GM03348 (cell line): ENCODE data around the gene TCFL5.

Experiments
- DNase-seq: peaks from one replicate; pipeline ENCODE4 v3.0.0; 2012; ENCODE audit warnings: low spot score

The TCFL5 gene

DNA sequence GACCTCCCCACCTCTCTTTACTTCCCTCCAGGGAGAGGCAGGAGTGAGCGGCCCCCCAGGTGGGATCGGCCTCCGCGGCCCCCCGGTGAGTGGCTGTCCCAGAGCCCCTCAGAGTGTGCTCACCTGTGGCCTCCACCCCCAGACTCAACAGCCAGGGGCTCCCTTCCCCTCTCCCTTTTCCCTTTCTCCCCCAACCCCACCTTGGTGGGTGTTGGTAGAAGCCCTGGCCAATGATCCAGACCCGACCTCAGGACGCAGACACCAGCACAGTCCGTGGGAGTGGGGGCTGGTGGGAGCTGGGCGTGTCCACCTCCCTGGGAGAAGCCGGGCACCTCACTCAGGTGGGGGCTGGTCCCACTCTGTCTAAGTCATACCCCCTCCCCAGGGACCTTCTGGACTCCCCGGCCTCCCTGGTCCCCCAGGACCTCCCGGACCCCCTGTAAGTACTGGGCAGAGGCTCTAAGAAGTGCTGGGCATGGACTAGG is 39.9 kb downstream of the TCFL5 start:
- no peak for DNase-seq

DNA sequence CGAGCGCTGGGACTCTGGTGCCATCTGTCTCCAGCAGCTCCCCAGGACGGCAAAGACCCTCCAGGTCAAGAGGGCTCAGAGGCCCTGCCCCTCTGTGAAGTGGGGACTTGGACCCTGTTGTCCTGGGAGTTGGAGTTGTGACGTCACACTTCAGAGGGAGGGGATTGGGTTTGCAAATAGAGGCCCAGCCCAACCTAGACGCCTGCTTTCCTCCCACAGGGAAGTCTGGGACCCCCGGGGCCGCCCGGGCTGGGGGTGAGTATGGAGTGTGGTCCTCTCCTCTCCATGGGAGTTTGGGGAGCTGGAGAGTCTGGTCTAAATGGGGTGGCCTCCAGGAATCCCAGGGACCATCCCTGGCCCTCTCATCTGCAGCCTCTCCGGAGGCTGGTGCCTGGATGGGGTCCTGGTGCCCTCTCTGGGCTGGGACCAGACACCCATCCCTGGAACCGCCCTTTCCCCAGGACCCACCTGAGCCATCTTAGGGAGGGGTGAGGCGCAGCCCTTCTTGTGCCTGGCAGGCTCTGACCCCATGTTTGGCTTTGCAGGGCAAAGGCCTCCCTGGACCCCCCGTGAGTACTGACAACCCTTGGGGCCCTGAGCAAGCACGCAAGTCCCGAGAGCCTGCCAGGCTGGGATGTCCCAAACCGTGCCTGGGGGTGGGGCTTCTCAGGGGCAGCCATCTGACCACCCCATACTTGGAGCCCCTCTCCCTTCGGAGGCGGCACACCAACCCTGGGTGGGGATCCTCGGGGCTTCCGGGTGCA is 40.5 kb downstream of the TCFL5 start:
- DNase-seq = peak; percentile 7

DNA sequence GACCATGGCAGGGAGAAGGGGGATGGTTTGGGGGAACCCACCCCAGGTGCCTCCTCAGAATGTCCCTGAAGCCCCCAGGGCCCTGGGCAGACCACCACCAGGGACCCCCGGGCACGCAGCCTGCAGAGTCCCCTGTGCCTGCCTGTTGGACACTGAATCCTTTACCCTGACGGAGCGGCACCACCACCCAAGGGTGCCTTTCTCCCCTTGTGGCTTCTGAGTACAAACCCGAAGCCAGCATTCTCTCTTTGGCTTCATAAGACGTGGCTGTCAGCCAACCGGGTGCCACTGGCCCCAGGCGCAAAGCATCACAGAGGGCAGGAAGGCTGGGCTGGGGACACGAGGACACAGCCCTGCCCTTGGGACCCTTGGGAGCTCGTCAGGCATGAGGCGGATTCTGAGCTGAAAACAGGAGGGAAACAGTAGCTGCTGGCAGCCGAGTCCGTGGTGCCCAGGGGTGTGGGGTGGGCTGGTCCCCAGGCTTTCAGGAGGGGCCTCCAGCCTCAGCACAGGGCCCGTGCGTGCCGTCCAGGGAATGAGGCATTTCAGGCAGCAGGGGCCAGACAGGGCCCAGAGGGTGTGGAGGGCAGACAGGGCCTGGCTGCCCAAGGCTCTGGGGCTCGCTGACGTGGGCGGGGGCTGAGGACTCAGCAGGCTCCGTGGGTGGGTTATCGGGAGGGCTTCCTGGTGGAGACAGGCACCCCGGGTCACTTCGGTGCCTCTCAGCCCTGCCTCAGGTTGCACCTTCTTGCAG is 41.2 kb downstream of the TCFL5 start:
- peak; percentile 11 for DNase-seq

DNA sequence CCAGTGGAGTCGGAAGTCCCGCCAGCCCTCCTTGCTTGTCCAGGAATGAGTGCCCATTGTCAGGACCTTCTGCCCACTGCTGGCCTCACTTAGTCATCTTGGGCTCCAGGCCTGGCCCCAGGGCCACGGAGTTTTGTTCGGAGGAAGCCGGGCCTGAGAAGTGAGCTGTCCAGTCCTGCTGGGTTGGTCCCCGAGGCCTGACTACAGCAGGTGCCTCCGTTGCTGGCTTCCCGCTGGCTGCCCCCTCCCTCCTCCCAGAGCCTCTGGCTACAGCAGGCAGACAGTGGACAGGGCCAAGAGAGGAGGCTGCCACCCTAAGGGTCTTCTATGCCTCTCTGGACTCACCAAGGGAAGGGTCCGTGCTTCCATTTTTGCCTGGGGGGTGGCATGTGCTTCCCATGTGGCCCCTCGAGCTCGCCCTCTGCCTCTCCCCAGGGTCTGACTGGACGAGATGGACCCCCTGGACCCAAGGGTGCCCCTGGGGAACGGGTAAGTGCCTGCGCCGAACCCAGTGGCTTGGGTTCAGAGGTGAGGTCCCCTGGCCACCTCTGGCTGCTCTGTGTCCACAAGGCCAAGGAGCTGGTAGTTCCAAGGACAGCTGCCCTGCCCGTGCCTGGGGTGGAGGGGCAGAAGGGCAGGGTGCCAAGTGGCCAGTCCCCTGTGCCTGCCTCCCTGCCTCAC is 42.0 kb downstream of the TCFL5 start:
- peak; percentile 13 for DNase-seq

DNA sequence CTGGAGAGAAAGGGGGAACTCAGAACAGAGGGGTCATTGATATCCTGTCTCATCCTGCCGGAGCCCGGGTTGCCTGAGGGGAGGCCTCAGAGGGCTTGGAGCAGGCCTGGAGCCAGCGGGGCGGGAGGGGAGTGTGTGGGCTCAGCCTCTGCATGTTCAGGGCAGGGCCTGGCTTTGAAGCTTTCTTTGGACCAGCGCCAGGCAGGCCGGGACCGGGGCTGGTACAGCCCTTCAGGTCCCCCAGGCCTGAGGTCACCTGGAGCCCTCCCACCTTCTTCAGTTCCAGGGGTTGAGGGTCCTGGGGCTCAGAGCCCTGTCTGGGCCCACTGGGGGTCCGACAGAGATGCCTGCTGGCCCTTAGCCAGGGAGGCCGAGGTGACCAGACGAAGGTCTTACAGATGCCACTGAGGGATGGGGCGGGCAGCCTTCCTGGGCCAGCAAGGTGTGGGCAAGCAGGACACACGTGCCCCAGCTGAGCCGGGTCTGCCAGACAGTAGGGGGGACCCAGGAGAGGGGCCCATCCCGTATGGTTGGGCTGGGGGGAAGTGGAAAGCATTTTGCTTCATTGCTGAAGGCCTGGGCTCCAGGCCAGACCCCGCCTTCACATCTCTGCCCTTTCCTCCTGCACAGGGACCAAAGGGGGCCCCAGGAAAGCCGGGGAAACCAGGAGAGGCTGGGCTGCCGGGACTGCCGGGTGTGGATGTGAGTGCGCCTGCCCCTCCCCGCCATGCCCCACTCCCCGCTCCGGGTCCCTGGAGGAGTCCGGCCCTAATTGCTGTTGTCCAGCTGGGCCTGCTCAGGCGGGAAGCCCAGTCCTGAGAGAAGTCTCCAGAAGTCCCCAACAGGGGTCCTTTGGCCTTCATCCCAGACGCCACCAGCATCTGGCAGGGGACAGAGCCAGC is 42.8 kb downstream of the TCFL5 start:
- peak; percentile 28 for DNase-seq

DNA sequence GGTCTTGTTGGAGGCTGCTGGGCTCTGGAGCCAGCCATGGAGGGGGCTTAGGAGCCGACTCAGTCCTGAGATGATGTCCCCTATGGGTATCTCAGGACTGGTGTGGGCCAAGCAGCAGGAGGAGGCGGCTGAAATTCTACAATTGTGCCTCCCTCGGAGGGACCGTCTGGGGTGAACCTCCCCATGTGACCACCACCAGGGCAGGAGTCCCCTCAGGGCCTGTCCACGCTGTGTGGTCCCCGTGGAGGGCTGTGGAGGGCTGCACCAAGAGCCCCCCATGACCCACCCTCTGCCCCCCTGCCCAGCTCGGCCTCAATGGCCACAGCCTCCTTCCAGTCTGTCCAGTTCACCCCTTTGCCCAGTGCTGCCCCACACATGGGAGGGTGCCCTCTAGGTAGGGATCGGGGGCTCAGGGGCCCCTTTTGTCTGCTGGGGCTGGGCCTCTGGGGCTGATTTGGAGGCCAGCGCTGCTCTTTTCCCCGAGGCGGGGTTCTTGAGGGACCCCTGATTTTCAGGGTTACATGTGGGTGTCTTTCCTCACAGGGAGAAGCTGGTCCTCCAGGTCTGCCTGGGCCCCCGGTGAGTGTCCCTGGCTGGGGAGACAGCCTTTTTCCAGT is 43.5 kb downstream of the TCFL5 start:
- DNase-seq = no peak

DNA sequence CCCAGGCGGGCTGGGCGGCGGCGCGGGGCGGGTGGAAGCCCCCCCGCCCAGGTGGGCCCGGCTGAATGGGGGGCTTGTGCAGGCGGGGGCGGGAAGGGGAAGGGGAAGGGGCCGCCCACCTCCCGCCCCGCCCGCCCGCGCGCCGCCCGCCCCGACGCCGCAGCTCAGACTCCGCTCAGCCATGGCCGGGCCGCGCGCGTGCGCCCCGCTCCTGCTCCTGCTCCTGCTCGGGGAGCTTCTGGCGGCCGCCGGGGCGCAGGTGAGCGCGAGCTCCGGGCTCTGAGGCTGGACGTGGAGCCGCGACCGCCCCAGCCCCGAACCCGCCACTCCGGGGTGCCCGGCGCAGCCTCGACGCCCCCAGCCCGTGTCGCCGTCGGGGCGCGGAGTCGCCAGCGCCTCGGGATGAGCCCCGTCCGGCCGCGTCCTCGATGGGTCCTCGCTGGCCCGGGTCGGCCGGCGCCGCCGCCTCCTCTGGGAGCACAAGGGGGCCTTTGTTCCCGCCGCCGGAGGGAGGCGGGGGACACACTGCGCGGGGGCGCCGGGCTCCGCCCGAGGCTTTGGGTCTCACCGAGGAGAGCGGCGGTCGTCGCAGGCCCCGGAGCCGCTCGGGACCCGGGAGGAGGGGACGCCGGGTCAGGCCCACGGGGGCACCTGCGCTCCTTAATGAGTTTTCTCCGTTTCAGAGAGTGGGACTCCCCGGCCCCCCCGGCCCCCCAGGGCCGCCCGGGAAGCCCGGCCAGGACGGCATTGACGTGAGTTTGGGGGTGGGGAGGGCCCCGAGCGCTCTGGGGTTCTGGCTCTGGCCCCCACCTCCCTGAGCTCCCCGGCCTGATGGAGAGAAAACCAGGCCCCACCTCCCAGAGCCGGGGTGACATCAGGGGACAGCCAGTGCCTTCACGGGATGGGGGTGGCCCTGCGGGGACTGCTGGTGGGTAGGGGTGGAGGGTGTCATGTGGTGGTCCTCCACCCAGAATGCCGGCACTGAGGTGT is 44.4 kb downstream of the TCFL5 start, which contains the start of gene COL9A3:
Gene COL9A3 (plus strand): TSS at position 167 of the 990 bp plus-strand sequence. CDS start 15 bp downstream, at position 182.
- DNase-seq = no peak

DNA sequence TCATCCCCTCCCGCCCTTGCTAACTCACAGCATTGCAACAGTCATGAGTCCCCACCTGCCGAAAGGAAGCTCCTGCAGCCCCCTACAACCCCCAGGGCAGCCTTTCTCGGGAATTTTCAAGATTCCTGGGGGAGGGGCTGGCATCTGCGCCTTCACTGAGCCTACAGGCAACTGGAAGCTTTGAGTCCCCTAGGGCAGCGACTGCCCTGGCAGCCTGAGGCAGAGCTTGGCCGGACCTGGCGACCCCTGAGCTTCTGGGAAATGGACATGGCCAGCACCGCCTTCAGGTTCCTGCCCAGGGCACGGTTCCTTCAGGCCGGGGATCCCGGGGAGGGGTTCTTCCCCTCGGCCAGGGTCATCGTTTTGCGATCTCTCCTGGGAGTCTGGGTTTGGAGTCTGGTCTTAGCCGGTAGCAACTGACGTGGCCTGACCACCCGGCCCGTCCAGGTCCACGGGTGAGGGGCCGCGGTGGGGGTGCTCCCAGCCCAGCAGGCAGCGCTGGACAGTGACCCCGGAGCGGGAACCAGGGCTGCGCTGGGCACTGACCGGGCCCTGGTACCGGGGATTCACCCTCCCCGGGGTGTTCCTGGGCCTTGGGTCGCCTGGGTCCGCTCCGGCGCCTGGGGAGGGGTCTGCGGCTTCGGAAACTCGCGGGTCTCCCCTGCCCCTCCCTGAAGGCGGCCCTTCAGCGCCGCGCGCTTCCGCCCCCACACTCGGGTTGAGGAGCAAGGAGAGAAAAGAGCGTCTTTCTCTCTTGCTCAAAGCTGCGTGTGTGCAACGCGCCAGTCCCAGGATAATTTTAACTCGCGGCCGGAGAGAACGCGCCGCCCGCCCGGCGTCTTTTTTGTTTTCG is 45.4 kb downstream of the TCFL5 start:
- DNase-seq = peak; percentile 59

DNA sequence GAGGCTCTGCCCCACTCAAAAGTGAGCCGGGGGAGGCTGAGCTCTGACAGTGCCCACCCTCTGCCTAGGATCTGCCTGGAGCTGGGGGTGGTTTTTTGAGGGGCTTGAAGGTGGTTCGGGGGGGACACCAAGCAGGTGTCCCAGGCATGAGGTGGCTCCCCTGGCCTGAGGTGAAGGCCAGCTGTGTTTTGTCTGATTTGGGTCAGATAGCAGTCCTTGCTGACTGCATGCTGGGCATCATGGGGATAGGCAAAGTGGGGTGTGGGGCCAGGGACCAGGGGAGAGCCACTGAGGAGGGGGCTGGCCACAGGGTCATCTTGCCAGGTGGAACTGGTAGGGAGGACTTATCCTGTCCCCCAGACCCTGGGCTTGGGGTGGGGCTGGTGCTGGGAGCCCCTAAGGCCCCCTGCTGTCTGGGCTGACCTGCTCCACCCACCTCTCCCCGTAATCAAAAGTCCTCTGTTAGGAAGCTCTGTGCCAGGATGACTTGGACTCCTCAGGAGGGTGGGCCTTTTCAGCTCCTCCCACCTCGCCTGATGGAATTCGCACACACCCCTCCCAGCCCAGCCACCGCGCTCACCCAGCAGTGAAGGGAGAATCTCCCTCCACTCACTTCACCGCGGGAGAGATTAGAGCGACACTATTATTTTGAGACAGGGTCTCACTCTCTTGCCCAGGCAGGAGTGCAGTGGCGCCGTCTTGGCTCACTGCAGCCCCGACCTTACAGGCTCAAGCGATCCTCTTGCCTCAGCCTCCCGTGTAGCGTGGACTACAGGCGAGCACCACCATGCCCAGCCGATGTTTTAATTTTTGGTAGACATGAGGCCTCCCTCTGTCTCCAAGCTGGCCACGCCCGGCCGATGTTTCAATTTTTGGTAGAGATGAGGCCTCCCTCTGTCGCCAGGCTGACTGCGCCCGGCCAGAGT is 46.3 kb downstream of the TCFL5 start:
- DNase-seq = peak; percentile 58

DNA sequence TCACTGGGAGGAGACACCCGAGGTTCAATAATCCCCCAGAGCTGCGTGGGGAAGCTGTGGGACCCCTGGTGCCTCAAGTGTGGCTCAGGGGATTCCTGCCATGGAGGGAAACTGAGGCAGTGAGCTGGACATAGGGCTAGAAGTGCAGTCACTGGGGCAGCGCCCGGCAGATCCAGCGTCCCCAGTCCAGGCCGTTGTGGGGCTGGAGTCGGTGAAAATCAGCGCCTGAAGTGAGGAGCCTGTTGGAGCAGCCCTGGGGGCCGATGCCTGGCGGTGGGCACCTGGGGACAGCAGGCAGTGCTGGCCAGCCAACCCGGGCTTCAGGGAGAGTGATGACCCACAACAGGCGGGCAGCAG is 46.9 kb downstream of the TCFL5 start:
- no peak for DNase-seq

DNA sequence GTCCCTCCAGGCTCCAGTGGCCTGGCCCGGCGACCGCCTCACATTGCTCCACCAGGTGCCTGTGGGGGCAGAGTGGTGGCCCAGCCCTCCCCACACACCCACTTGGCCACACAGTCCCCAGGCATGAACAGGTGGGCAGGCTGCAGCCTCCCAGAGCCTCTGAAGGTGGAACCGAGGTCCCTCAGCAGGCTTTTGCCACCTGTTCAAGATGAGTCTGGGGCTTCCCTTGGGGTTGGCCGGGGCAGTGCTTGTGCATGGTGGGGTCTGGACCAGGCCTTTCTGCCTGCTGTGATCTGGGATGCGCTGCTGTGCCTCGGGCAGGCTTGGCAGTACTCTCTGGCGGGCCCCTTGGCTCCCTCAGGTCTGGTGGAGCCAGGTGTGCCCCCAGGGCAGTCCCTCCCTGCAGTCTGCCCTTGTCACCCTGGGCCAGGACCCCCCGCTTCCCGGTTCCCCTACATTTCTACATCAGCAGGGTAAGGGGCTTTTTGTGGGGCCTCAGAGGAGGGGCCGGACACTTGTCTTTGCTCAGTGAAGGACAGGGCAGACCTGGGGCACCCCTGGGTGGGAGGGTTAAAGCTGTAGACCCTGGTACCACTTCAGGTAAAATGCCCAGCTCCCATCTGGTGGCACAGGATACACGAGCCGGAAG is 47.4 kb downstream of the TCFL5 start:
- DNase-seq = no peak

DNA sequence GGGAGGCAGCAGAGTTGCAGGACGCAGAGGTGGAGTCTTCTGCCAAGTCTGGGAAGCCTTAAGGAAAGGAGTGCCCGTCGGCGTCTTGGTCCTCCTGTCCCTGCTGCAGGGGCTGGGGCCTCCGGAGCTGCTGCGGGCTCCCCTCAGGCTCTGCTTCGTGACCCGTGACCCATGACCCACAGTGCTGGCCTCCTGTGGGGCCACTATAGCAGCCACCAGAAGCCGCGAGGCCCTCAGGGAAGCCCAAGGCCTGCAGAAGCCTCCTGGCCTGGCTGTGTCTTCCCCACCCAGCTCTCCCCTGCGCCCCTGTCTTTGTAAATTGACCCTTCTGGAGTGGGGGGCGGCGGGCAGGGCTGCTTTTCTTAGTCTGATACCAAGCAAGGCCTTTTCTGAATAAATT is 48.0 kb downstream of the TCFL5 start:
- no peak for DNase-seq

DNA sequence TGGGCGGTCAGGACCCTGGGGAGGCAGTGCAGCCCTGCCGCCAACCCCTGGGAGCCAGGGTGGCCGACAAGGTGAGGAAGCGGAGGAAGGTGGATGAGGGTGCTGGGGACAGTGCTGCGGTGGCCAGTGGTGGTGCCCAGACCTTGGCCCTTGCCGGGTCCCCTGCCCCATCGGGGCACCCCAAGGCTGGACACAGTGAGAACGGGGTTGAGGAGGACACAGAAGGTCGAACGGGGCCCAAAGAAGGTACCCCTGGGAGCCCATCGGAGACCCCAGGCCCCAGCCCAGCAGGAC is 48.8 kb downstream of the TCFL5 start:
- no peak for DNase-seq

DNA sequence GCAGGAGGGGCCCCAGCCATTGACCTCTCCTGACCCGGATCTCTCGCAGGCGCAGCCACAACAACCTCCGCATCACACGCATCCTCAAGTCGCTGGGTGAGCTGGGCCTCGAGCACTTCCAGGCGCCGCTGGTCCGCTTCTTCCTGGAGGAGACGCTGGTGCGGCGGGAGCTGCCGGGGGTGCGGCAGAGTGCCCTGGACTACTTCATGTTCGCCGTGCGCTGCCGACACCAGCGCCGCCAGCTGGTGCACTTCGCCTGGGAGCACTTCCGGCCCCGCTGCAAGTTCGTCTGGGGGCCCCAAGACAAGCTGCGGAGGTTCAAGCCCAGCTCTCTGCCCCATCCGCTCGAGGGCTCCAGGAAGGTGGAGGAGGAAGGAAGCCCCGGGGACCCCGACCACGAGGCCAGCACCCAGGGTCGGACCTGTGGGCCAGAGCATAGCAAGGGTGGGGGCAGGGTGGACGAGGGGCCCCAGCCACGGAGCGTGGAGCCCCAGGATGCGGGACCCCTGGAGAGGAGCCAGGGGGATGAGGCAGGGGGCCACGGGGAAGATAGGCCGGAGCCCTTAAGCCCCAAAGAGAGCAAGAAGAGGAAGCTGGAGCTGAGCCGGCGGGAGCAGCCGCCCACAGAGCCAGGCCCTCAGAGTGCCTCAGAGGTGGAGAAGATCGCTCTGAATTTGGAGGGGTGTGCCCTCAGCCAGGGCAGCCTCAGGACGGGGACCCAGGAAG is 49.3 kb downstream of the TCFL5 start:
- no peak for DNase-seq

DNA sequence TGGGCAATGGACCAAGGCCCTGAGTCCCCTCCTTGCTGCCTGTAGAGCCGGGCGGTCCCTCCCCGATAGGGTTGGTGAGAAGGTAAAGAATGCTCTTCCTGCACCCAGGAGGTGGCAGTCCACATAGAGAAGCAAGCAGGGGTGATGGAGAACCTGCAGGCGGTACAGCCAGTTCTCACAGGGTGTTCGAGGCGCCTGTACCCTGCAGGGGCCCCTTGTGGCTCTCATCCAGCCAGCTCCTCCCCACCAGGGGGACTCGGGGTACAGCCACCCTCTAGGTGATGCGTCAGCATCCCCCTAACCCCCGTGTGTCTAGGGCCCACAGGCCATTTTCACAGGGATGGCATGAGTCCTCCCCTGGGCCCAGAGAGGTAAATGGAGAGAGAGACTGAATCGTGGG is 49.9 kb downstream of the TCFL5 start:
- no peak for DNase-seq

DNA sequence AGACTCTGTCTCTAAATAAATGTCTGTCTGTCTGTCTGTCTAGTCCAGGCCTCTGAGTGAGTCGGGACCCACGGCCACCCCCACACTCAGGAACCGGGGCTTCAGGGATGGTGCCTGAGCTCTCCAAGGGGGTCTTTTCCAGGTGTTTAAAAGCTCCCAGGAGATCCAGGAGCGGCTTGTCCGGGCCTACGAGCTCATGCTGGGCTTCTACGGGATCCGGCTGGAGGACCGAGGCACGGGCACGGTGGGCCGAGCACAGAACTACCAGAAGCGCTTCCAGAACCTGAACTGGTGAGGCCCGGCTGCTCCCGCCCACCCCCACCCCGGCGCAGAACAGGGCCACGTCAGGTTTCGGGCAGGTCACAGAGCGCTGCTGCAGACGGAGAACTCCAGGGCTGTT is 50.3 kb downstream of the TCFL5 start:
- DNase-seq = no peak
